NCI-H748 (cell line): ENCODE data around the gene SNX12.
"Not testable (repeated sequence)": the region's sequence is repeated elsewhere in the genome, so short reads cannot be mapped to it uniquely, and the experiment has no call there.

ENCODE experiments used
- DNase-seq: peaks from one replicate; lab custom pipeline; 2025; ENCODE audit not compliant: unreplicated experiment; lab: John Stamatoyannopoulos, UW

The SNX12 gene

GRCh38 chrX:71095033-71095432, 26.9 kb upstream of the SNX12 start:
- DNase-seq = peak; percentile 4

GRCh38 chrX:71091263-71091662, 23.1 kb upstream of the SNX12 start:
- no peak for DNase-seq

- DNase-seq = no peak
Measured at GRCh38 chrX:71085900-71086299, 17.8 kb upstream of the SNX12 start.

- DNase-seq = no peak
Measured at GRCh38 chrX:71082822-71083221, 14.7 kb upstream of the SNX12 start.

- DNase-seq = no peak
Measured at GRCh38 chrX:71082124-71082647, 14.1 kb upstream of the SNX12 start.

- peak; percentile 1 for DNase-seq
Measured at GRCh38 chrX:71081330-71082123, 13.4 kb upstream of the SNX12 start.

- no peak for DNase-seq
Measured at GRCh38 chrX:71070531-71070930, 2.4 kb upstream of the SNX12 start.

- DNase-seq = no peak
Measured at GRCh38 chrX:71067712-71068043, 456 bp downstream of the SNX12 start.

GRCh38 chrX:71067089-71067488, 1.0 kb downstream of the SNX12 start:
- DNase-seq = no peak

GRCh38 chrX:71060127-71060526, 8.0 kb downstream of the SNX12 start:
- no peak for DNase-seq

GRCh38 chrX:71057848-71058530, 10.1 kb downstream of the SNX12 start:
- DNase-seq = no peak

GRCh38 chrX:71056867-71057266, 11.3 kb downstream of the SNX12 start:
- DNase-seq = no peak

GRCh38 chrX:71053217-71053621, 14.9 kb downstream of the SNX12 start:
- no peak for DNase-seq

- DNase-seq = no peak
Measured at GRCh38 chrX:71052721-71053120, 15.4 kb downstream of the SNX12 start.

- DNase-seq = not testable (repeated sequence)
Measured at GRCh38 chrX:71047891-71048290, 20.2 kb downstream of the SNX12 start.

- no peak for DNase-seq
Measured at GRCh38 chrX:71017396-71017939, 50.7 kb downstream of the SNX12 start.
